Breast epithelium (tissue), 3 donors: Measurements from ENCODE around the gene ZNF81.

ENCODE experiments used
- CTCF ChIP-seq, 3 donors: fragments of 450-650 bp; IDR thresholded peaks; one replicate each; pipeline ENCODE4 v1.5.1; 2016 to 2017; ENCODE audit warnings: antibody characterized with exemption in 3 of 3, mild to moderate bottlenecking in 3 of 3, moderate library complexity in 3 of 3
- POLR2A ChIP-seq: fragments of 450-650 bp; IDR thresholded peaks from one replicate; pipeline ENCODE4 v1.6.1; 2016; ENCODE audit warnings: antibody characterized with exemption, mild to moderate bottlenecking, moderate library complexity
- POLR2AphosphoS5 ChIP-seq, 3 donors: sonication (generic); formaldehyde crosslinking; IDR thresholded peaks; one replicate each; pipeline ENCODE4 v1.6.1; 2017; ENCODE audit warnings: antibody characterized with exemption in 3 of 3

GRCh38 chrX:47878198-47878597, 41.5 kb downstream of the ZNF81 start:
- TF ChIP-seq CTCF (IDR thresholded peaks at IDR 0.05) (no peak), POLR2A (no peak), POLR2AphosphoS5 (IDR thresholded peaks at IDR 0.05) (no peak)
